ENCODE measurements around the gene KCNC2.

- TF ChIP-seq, protein P1, sequence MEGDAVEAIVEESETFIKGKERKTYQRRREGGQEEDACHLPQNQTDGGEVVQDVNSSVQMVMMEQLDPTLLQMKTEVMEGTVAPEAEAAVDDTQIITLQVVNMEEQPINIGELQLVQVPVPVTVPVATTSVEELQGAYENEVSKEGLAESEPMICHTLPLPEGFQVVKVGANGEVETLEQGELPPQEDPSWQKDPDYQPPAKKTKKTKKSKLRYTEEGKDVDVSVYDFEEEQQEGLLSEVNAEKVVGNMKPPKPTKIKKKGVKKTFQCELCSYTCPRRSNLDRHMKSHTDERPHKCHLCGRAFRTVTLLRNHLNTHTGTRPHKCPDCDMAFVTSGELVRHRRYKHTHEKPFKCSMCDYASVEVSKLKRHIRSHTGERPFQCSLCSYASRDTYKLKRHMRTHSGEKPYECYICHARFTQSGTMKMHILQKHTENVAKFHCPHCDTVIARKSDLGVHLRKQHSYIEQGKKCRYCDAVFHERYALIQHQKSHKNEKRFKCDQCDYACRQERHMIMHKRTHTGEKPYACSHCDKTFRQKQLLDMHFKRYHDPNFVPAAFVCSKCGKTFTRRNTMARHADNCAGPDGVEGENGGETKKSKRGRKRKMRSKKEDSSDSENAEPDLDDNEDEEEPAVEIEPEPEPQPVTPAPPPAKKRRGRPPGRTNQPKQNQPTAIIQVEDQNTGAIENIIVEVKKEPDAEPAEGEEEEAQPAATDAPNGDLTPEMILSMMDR (IDR thresholded peaks at IDR 0.05; ENCODE audit: low read depth, low read length, poor library complexity, severe bottlenecking) = no peak
- TF ChIP-seq EZH2phosphoT487 (IDR thresholded peaks at IDR 0.05; ENCODE audit: borderline replicate concordance, low read length) = no peak
Measured at GRCh38 chr12:75170640-75171185, 38.9 kb downstream of the KCNC2 start.
